Karpas-422 (cell line): ENCODE results near the gene TMEM116. TPM values are rescaled to one million over a fixed set of nuclear protein-coding genes. Genes with fewer than 3 reads are reported as not detected.
"Not testable (repeated sequence)": the region's sequence is repeated elsewhere in the genome, so short reads cannot be mapped to it uniquely, and the experiment has no call there.

ENCODE experiments used
- DNase-seq: peaks from one replicate; pipeline ENCODE4 v3.0.0-alpha.2; 2015
- H2AFZ ChIP-seq: fragments of 200-600 bp; sonication (generic); 2 replicates; pipeline ENCODE4 v1.6.1; 2014; ENCODE audit warnings: antibody characterized with exemption, low read length, mixed read lengths
- H3K27ac ChIP-seq: fragments of 200-600 bp; sonication (generic); 2 replicates; pipeline ENCODE4 v1.5.1; 2014; ENCODE audit warnings: mild to moderate bottlenecking, low read length, moderate library complexity
- H3K27me3 ChIP-seq: fragments of 200-600 bp; sonication (generic); 2 replicates; pipeline ENCODE4 v1.6.1; 2014; ENCODE audit warnings: low read length, mixed read lengths
- H3K36me3 ChIP-seq: fragments of 200-600 bp; sonication (generic); 2 replicates; pipeline ENCODE4 v1.6.1; 2014; ENCODE audit warnings: low read length, mixed read lengths; ENCODE audit not compliant: insufficient read depth
- H3K4me1 ChIP-seq: fragments of 200-600 bp; sonication (generic); 2 replicates; pipeline ENCODE4 v1.6.1; 2014; ENCODE audit warnings: mild to moderate bottlenecking, low read length, mixed read lengths
- H3K4me2 ChIP-seq: fragments of 200-600 bp; sonication (generic); 2 replicates; pipeline ENCODE4 v1.6.1; 2014; ENCODE audit warnings: low read length, low read depth, mild to moderate bottlenecking; ENCODE audit not compliant: poor library complexity, severe bottlenecking
- H3K4me3 ChIP-seq: fragments of 200-600 bp; sonication (generic); 2 replicates; pipeline ENCODE4 v1.5.1; 2014; ENCODE audit warnings: mild to moderate bottlenecking, antibody characterized with exemption, low read length, mixed read lengths
- H3K79me2 ChIP-seq: fragments of 200-600 bp; sonication (generic); 2 replicates; pipeline ENCODE4 v1.6.1; 2014; ENCODE audit warnings: mild to moderate bottlenecking, low read length, mixed read lengths
- H3K9ac ChIP-seq: fragments of 200-600 bp; sonication (generic); 2 replicates; pipeline ENCODE4 v1.6.0; 2014; ENCODE audit warnings: low read length
- H3K9me2 ChIP-seq: fragments of 200-600 bp; sonication (generic), shearing (Covaris generic); replicated peaks from 2 replicates; pipeline ENCODE4 v1.6.0; 2014; ENCODE audit warnings: mild to moderate bottlenecking, low read length, moderate library complexity; ENCODE audit not compliant: insufficient read depth
- H3K9me3 ChIP-seq: fragments of 300-700, 200-600 bp; sonication (generic); 2 replicates; pipeline ENCODE4 v1.6.1; 2014; ENCODE audit warnings: low read length, mixed read lengths
- H4K20me1 ChIP-seq: fragments of 200-600 bp; sonication (generic); 2 replicates; pipeline ENCODE4 v1.6.1; 2014; ENCODE audit warnings: mild to moderate bottlenecking, antibody characterized with exemption, low read length, low read depth; ENCODE audit not compliant: insufficient read depth
- total RNA-seq: library from RNA; depleted of rRNA; stranded (reverse); fragments of >200 nt; shearing (Covaris generic); gene quantifications from 2 replicates; pipeline ENCODE4 v1.2.3, GENCODE V29; 2014; ENCODE audit warnings: low replicate concordance

The TMEM116 gene
- total RNA-seq, 1 experiment from 2014 or later, result 56.6 TPM

- H3K9me2 ChIP-seq, result no peaks in the 10 kb centered on the region
- H2AFZ ChIP-seq, result peak overlapping the region; percentile 3; the same call in 1 of the 2 replicates
- DNase-seq, result no peak
- H3K79me2 ChIP-seq, result peaks cover 6% of the 10 kb centered on the region
- H3K36me3 ChIP-seq, result peaks cover 3% of the 10 kb centered on the region; the same call in 1 of the 2 replicates
- H3K27me3 ChIP-seq, result no peaks in the 10 kb centered on the region
- no peaks in the 10 kb centered on the region for H4K20me1 ChIP-seq
- peak overlapping the region; percentile 13; the same call in 1 of the 2 replicates for H3K4me3 ChIP-seq
- peaks cover 71% of the 10 kb centered on the region for H3K4me1 ChIP-seq
- no peaks in the 10 kb centered on the region for H3K9me3 ChIP-seq
- H3K9ac ChIP-seq, result peak overlapping the region; percentile 36
- peak overlapping the region; percentile 36 for H3K4me2 ChIP-seq
- peak overlapping the region; percentile 77 for H3K27ac ChIP-seq
Observed at GRCh38 chr12:112005419-112006395, 7.3 kb downstream of the TMEM116 start.

GRCh38 chr12:112004041-112004440 lies 8.9 kb downstream of the TMEM116 start:
- H3K27me3 ChIP-seq, result no peaks in the 10 kb centered on the region
- DNase-seq, result no peak
- H3K9me2 ChIP-seq, result no peaks in the 10 kb centered on the region
- no peak overlapping the region for H2AFZ ChIP-seq
- no peaks in the 10 kb centered on the region for H4K20me1 ChIP-seq
- H3K4me3 ChIP-seq, result no peak overlapping the region
- H3K36me3 ChIP-seq, result peaks cover 3% of the 10 kb centered on the region; the same call in 1 of the 2 replicates
- peaks cover 70% of the 10 kb centered on the region for H3K4me1 ChIP-seq
- no peak overlapping the region for H3K9ac ChIP-seq
- no peaks in the 10 kb centered on the region for H3K9me3 ChIP-seq
- no peak overlapping the region for H3K4me2 ChIP-seq
- no peak overlapping the region for H3K27ac ChIP-seq
- peaks cover 12% of the 10 kb centered on the region for H3K79me2 ChIP-seq

DNA sequence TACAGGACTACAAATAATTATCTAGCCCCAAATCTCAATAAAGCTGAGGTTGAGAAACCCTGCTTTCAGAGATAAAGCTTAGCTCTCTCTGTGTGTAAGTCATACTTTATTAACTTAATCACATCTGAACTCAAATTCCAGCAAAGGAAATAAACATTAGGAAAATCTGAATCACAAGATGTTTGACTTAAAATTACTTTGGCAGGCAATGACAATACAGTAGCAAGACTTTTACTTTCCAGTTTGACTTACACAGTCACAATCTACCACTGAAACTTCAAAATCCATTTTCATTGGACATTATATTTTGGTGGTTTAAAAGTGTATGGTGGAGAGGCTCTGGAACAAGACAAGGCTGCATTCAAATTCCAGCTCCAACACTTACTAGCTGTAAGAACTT lies 11.4 kb downstream of the TMEM116 start:
- H3K4me1 ChIP-seq, result peaks cover 81% of the 10 kb centered on the region
- no peaks in the 10 kb centered on the region for H3K27me3 ChIP-seq
- peak overlapping the region; percentile 45 for H3K9ac ChIP-seq
- peak overlapping the region; percentile 43 for H3K4me3 ChIP-seq
- H3K79me2 ChIP-seq, result peaks cover 20% of the 10 kb centered on the region
- peak overlapping the region; percentile 97 for H3K27ac ChIP-seq
- H3K4me2 ChIP-seq, result peak overlapping the region; percentile 53
- no peaks in the 10 kb centered on the region for H3K9me2 ChIP-seq
- peaks cover 3% of the 10 kb centered on the region; the same call in 1 of the 2 replicates for H3K36me3 ChIP-seq
- no peaks in the 10 kb centered on the region for H3K9me3 ChIP-seq
- H2AFZ ChIP-seq, result no peak overlapping the region
- no peaks in the 10 kb centered on the region for H4K20me1 ChIP-seq
- DNase-seq, result no peak

DNA sequence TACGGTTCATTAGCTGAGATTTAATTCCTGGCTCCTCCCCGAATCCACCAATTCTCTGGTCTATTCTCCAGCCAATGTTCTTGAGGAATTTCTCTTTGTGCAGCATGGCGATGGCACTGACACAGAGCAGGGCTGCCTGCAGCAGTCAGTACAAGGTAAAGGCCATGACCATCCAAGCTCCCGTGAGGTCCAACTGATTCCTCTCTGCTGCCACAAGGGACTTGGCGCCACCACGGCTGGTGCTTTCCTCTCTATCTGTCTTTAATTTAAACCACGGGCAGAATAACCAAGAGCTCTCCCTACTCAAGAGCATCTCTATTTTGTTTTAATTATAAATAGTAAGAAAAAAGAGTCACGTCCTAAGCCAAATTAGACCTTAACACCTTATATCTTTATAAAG lies 12.1 kb downstream of the TMEM116 start:
- H3K4me3 ChIP-seq, result peak overlapping the region; percentile 43; the same call in 1 of the 2 replicates
- peaks cover 3% of the 10 kb centered on the region; the same call in 1 of the 2 replicates for H3K36me3 ChIP-seq

GRCh38 chr12:111999129-111999528 lies 13.8 kb downstream of the TMEM116 start:
- not testable (repeated sequence) for H2AFZ ChIP-seq, DNase-seq, H3K9me2 ChIP-seq, H3K9me3 ChIP-seq, H3K27me3 ChIP-seq, H4K20me1 ChIP-seq, H3K4me3 ChIP-seq, H3K36me3 ChIP-seq
- Histone ChIP-seq H3K79me2 (peaks cover 28% of the 10 kb centered on the region), H3K27ac (peak overlapping the region; percentile 97), H3K4me1 (peaks cover 88% of the 10 kb centered on the region), H3K9ac (peak overlapping the region; percentile 7; the same call in 1 of the 2 replicates), H3K4me2 (peak overlapping the region; percentile 14)

More for the DNA sequence above, 12.1 kb downstream of the TMEM116 start:
- DNase-seq, result no peak
- Histone ChIP-seq H3K9me3 (no peaks in the 10 kb centered on the region), H3K27me3 (no peaks in the 10 kb centered on the region), H3K9me2 (no peaks in the 10 kb centered on the region), H3K27ac (peak overlapping the region; percentile 97), H2AFZ (no peak overlapping the region), H4K20me1 (no peaks in the 10 kb centered on the region), H3K4me2 (peak overlapping the region; percentile 53), H3K9ac (peak overlapping the region; percentile 45; the same call in 1 of the 2 replicates), H3K4me1 (peaks cover 81% of the 10 kb centered on the region), H3K79me2 (peaks cover 27% of the 10 kb centered on the region)

DNA sequence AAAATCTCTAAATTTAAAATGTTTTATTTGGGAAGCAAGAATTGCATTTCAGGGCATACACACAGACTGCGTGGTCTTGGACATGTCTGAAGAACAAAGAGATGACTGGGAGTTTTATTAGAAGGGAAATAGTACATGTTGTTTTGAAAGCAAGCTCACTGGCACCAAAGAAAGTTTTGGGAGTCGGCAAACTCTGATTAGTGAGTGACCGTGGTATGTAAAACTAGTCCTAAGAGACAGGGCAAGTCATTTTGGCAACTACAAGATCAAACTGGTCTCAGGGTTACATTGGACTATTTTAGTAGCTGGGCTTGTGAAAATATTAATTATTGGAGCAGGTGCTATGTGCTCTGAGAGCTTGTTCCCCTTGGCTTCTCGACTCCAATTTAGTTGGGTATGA lies 14.9 kb downstream of the TMEM116 start:
- Histone ChIP-seq H2AFZ (no peak overlapping the region), H3K36me3 (no peaks in the 10 kb centered on the region), H3K9me2 (no peaks in the 10 kb centered on the region), H3K27ac (peak overlapping the region; percentile 97), H3K4me1 (peaks cover 98% of the 10 kb centered on the region), H3K9ac (peak overlapping the region; percentile 7), H3K4me2 (peak overlapping the region; percentile 62), H3K27me3 (no peaks in the 10 kb centered on the region), H4K20me1 (no peaks in the 10 kb centered on the region), H3K9me3 (no peaks in the 10 kb centered on the region), H3K4me3 (peak overlapping the region; percentile 32), H3K79me2 (peaks cover 28% of the 10 kb centered on the region)
- peak; percentile 69 for DNase-seq

- no peaks in the 10 kb centered on the region for H3K27me3 ChIP-seq
- peak overlapping the region; percentile 62 for H3K4me2 ChIP-seq
- no peaks in the 10 kb centered on the region for H4K20me1 ChIP-seq
- no peak overlapping the region for H2AFZ ChIP-seq
- H3K4me1 ChIP-seq, result peaks cover 98% of the 10 kb centered on the region
- no peaks in the 10 kb centered on the region for H3K36me3 ChIP-seq
- no peak overlapping the region for H3K4me3 ChIP-seq
- no peaks in the 10 kb centered on the region for H3K9me2 ChIP-seq
- H3K9ac ChIP-seq, result peak overlapping the region; percentile 34; the same call in 1 of the 2 replicates
- peaks cover 28% of the 10 kb centered on the region for H3K79me2 ChIP-seq
- peak overlapping the region; percentile 97 for H3K27ac ChIP-seq
- no peak for DNase-seq
- no peaks in the 10 kb centered on the region for H3K9me3 ChIP-seq
Observed at GRCh38 chr12:111997300-111997699, 15.7 kb downstream of the TMEM116 start.

GRCh38 chr12:111995782-111996480 lies 17.0 kb downstream of the TMEM116 start:
- Histone ChIP-seq H3K9me2 (no peaks in the 10 kb centered on the region), H4K20me1 (no peaks in the 10 kb centered on the region), H3K4me1 (peaks cover 93% of the 10 kb centered on the region), H2AFZ (no peak overlapping the region; the same call in 1 of the 2 replicates), H3K27me3 (no peaks in the 10 kb centered on the region), H3K79me2 (peaks cover 28% of the 10 kb centered on the region), H3K36me3 (no peaks in the 10 kb centered on the region), H3K9me3 (no peaks in the 10 kb centered on the region), H3K9ac (no peak overlapping the region), H3K4me3 (no peak overlapping the region), H3K27ac (peak overlapping the region; percentile 97), H3K4me2 (peak overlapping the region; percentile 79)
- no peak for DNase-seq
